GM12865 (cell line): ENCODE measurements around the gene EFCC1.

Experiments used
- DNase-seq: peaks from one replicate; pipeline ENCODE4 v3.0.0; 2010; ENCODE audit warnings: low read depth
- H3K4me3 ChIP-seq: 2 replicates; pipeline ENCODE4 v1.5.1; 2011; ENCODE audit warnings: mild to moderate bottlenecking, low read depth, low read length, control low read depth
- TF ChIP-seq, protein P1 (sequence below): IDR thresholded peaks from 2 replicates; pipeline ENCODE4 v1.5.1; 2011; ENCODE audit warnings: low read length, control low read depth, low read depth, inconsistent platforms; ENCODE audit not compliant: insufficient read depth; ENCODE audit errors: missing control alignments

EFCC1 gene

DNA sequence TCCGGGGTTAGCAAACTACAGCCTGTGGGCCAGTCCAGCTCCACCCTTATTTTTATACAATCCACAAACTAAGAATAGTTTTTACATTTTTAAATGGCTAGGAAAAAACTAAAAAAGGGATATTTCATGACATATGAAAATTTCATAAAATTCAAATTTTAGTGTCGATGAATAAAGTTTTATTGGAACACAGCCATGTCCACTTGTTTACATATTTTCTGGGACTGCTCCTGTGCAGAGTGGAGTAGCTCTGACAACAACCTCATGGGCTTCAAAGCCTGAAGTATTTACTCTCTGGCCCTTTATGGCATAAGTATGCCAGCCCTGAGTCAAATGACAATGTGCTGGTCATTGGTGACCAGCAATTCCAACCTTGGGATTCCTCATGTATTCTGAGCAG is 17.2 kb downstream of the EFCC1 start:
- DNase-seq = no peak
- no peak overlapping the region for H3K4me3 ChIP-seq
- TF ChIP-seq, protein P1, sequence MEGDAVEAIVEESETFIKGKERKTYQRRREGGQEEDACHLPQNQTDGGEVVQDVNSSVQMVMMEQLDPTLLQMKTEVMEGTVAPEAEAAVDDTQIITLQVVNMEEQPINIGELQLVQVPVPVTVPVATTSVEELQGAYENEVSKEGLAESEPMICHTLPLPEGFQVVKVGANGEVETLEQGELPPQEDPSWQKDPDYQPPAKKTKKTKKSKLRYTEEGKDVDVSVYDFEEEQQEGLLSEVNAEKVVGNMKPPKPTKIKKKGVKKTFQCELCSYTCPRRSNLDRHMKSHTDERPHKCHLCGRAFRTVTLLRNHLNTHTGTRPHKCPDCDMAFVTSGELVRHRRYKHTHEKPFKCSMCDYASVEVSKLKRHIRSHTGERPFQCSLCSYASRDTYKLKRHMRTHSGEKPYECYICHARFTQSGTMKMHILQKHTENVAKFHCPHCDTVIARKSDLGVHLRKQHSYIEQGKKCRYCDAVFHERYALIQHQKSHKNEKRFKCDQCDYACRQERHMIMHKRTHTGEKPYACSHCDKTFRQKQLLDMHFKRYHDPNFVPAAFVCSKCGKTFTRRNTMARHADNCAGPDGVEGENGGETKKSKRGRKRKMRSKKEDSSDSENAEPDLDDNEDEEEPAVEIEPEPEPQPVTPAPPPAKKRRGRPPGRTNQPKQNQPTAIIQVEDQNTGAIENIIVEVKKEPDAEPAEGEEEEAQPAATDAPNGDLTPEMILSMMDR = no peak

DNA sequence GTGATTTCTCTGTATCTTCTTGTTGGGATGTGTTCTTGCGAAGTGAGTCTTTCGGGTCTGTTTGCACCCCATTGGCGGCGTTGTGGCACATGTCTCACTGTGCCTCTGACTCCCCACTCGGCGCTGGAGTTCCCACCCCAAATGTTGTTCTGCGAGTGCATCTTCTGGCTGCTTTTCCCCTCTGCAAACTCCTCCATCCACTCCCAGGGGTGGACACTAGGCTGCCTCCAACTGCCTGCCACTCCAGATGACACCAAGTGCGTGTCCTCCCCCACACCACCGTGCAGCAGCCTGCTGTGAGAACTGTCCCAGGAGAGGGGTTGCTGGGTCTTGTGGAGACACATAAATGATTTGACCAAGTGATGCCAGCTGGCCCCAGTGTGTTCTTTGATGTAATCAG is 17.6 kb downstream of the EFCC1 start:
- no peak for DNase-seq
- TF ChIP-seq, protein P1 = no peak

DNA sequence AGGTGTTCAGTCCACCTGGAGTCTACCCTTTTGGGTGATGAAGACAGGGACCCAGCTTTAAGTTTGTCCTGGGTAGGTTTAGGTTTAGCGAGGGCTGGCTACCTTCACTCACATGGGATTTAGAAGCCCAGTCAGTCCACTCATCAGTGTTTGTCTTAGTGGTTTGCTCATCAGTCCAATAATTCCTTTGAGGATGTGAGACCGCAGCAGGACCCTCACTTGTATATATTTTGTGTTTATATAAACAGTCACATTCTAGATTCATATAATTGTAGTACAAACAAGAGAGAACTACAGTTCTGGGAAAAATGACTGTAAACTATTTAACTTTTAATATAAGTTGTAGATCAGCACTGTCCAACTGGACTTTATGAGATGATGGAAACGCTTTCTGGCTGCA is 18.2 kb downstream of the EFCC1 start:
- TF ChIP-seq, protein P1 = no peak
- H3K4me3 ChIP-seq = no peak overlapping the region
- no peak for DNase-seq

More for the DNA sequence above, 17.6 kb downstream of the EFCC1 start:
- H3K4me3 ChIP-seq = no peak overlapping the region

DNA sequence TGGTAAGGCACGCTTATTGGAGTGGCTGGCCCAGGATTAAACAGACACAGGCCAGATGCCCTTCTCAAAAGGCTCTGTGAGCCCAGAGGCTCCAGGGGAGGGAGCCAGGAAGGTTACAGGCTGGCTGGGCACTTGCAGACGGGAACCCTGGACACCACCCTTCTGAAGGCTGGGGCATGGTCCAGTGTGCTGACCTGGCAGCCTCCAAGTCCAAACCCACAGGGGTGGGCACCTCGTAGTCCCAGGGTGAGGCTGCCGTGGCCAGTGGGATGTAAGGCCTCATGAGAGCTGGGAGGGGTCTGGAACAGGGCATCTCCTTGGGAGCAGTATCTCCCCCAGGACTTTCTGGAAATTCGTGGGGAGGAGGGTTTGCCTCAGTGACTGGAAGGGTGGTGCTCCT is 19.6 kb downstream of the EFCC1 start:
- no peak for DNase-seq
- TF ChIP-seq, protein P1 = no peak
- no peak overlapping the region for H3K4me3 ChIP-seq

DNA sequence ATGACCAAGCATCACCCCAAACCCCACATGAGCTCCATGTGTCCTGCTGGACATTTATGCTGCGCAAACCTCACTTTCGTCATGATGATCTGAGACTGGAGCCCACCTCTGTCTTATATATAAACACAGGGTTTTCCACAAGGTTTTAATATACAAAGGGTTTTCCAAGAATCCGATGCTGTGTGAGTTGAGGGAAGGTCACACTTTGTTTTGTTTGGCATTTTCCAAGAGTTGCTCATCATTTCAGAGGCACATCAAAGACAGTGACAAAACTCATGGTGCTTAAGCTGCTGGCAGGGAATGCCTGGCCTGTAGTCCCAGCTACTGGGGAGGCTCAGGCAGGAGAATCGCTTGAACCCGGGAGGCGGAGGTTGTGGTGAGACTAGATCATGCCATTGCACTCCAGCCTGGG is 20.0 kb downstream of the EFCC1 start:
- DNase-seq = no peak
- no peak overlapping the region for H3K4me3 ChIP-seq
- TF ChIP-seq, protein P1 = no peak

DNA sequence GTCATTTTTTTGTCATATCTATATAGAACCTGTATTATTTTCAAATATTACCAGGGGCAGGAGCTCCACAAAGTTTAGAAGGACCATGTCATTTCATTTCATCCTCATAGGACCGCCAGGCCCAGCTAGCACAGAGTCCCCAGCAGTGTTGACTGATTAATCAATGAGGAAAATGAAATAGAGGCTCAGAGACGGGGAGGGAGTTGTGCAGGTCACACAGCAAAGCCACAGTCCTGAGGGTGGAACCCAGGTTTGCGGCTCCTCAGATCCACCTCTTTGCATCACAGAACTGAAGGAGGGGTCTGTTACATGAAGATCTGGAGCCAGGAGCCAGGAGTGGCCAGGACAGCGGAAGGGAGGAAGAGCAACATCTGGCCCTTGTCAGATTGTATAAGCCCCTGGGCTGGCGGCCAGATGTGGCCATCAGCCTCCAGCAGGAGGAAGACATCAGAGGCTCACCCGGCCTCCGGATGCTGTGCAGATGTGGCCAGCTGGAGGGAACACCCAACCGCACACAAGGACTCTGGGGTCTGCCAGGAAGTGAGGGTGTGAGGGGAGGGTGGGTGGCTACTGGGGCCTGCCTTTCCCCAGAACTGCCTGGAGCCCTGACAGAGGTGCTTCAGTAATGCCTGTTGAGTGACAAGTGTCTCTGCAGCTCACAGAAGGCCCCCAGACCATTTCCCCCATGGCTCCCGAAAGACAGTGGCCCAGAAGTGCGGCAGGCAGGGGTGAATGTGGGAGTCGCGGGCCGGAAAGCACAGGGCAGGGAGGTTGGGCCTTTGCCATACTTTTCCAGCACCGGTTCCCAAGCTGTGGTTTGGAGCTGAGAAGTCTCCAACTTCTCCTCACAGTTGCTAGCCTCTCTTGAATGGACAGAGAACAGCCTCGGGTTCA is 21.3 kb downstream of the EFCC1 start:
- H3K4me3 ChIP-seq = no peak overlapping the region
- TF ChIP-seq, protein P1 = no peak
- no peak for DNase-seq

DNA sequence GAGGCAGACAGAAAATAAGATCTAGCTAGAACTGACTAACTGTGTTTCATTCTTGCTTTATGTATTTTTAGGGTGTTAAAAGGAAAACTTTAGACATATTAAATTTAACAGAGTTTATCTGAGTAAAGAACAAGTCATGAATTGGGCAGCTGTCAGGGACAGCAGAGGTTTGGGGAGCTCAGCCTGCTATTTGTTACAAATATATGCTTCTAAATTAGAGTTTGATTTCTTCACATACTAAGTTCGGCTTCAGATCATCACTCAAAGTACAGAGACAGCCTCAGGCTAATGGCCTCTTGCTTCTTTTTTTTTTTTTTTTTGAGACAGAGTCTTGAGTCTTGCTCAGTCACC is 21.9 kb downstream of the EFCC1 start:
- DNase-seq = no peak
- TF ChIP-seq, protein P1 = no peak
- H3K4me3 ChIP-seq = no peak overlapping the region
